HUES48 (cell line): ENCODE results near the gene NSUN4.

ENCODE experiments used
- H3K27ac ChIP-seq: one replicate; pipeline ENCODE4 v1.7.0; 2013; ENCODE audit warnings: low read depth, low read length, inconsistent platforms
- H3K27me3 ChIP-seq: 2 replicates; pipeline ENCODE4 v1.6.1; 2013; ENCODE audit warnings: mild to moderate bottlenecking, low read length; ENCODE audit not compliant: control insufficient read depth, insufficient read depth
- H3K36me3 ChIP-seq: 2 replicates; pipeline ENCODE4 v1.6.1; 2013; ENCODE audit warnings: low read length; ENCODE audit not compliant: control insufficient read depth, insufficient read depth
- H3K4me1 ChIP-seq: 2 replicates; pipeline ENCODE4 v1.6.1; 2013; ENCODE audit warnings: mild to moderate bottlenecking, low read length; ENCODE audit not compliant: control insufficient read depth, insufficient read depth
- H3K4me3 ChIP-seq: 2 replicates; pipeline ENCODE4 v1.5.1; 2013; ENCODE audit warnings: mild to moderate bottlenecking, low read depth, low read length
- H3K9ac ChIP-seq: 2 replicates; pipeline ENCODE4 v1.6.1; 2013; ENCODE audit warnings: mild to moderate bottlenecking, low read depth, low read length, moderate library complexity
- H3K9me3 ChIP-seq: 2 replicates; pipeline ENCODE4 v1.6.1; 2013; ENCODE audit warnings: low read length; ENCODE audit not compliant: control insufficient read depth, insufficient read depth

The NSUN4 gene

DNA sequence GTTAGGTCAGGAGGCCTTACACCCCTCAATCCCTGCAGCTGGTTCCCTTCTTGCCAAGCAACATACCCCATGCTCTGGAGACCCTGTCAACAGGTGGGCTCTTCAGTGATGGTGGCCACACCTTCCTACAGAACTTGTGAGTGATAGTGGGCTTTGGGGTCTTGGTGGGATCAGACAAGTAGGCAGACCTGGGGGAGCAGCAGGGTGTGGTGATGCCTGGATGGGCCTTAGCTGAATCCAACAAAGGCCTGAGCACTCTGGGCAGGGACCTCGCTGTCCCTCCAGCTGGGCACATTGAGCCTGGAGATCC, 68.4 kb downstream of the NSUN4 start:
- H3K4me1 ChIP-seq, result peaks cover 10% of the 10 kb centered on the region
- H3K36me3 ChIP-seq, result no peaks in the 10 kb centered on the region
- H3K4me3 ChIP-seq, result no peak overlapping the region
- no peak overlapping the region for H3K9ac ChIP-seq
- no peaks in the 10 kb centered on the region for H3K9me3 ChIP-seq
- H3K27me3 ChIP-seq, result no peaks in the 10 kb centered on the region
- H3K27ac ChIP-seq, result no peak overlapping the region

DNA sequence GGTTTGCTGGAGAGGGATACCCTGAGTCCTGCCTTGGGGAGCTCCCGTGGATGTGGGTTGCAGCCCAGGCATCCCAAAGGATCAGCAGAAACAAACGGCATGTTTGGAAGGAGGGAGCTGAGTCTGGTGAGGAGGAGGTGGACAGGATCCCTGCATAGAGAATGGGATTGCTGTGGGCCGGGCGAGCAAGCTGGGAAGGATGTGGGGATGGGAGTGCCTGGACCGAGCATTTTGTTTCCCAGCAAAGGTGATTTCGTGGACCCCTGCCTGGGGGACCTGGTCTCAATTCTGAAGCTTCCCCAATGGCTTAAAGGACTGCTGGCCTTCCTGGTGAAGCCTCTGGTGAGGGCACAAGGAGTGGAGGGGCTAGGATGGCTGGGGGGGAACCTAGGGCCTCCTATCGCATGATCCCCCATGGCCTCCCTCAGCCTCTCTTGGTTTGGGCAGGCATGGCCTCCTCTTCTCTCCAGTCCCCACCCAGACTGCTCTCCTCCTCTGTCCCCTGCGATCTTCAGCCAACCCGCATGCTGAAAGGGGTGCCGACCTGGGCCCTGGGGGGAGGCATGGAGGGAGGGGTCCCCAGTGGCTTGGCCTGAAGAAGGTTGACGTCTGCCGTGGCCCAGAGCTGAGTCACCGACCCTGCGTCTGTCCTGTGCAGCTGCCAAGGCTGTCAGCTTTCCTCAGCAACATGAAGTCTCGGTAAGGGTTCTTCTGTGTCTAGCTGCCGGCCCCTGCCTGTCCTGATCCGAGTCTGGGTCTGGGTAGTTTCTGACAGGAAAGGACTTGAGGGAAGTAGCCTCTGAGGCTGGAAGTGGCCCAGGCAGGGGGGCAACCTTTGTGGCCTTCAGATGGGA, 69.8 kb downstream of the NSUN4 start:
- Histone ChIP-seq H3K27me3 (no peaks in the 10 kb centered on the region), H3K9ac (no peak overlapping the region), H3K4me3 (no peak overlapping the region), H3K9me3 (no peaks in the 10 kb centered on the region), H3K4me1 (peaks cover 10% of the 10 kb centered on the region), H3K27ac (no peak overlapping the region), H3K36me3 (no peaks in the 10 kb centered on the region)

DNA sequence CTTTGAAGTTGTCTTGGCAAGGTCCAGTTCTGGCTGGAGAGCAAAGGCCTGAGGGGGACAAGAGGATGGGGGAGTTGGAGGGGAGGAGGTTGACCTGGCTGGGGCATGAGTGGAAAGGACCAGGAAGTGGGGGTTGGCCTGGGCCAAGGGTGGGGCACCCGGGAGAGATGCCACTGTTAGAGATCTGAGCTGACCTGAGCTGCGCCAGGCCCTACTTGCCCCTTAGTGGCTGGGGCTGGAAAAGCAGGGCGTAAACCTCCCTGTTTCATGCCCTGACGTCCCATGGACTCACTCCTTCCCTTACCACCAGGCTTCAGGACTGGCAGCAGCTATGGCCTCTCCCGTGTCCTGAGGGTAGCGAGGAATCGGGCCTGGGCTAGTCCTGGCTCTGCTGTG, 70.4 kb downstream of the NSUN4 start:
- H3K9ac ChIP-seq, result no peak overlapping the region
- no peaks in the 10 kb centered on the region for H3K36me3 ChIP-seq
- no peaks in the 10 kb centered on the region for H3K27me3 ChIP-seq
- no peak overlapping the region for H3K4me3 ChIP-seq
- no peak overlapping the region for H3K27ac ChIP-seq
- no peaks in the 10 kb centered on the region for H3K9me3 ChIP-seq
- peaks cover 9% of the 10 kb centered on the region for H3K4me1 ChIP-seq
